DOHH2 (cell line): ENCODE measurements around the gene FXN.

ENCODE experiments used
- H3F3A ChIP-seq: fragments of 200-600 bp; sonication (generic), shearing (Covaris generic); 2 replicates; pipeline ENCODE4 v1.6.0; 2016; ENCODE audit warnings: antibody characterized with exemption, mild to moderate bottlenecking; ENCODE audit not compliant: control insufficient read depth, insufficient read depth
- H3K27ac ChIP-seq: fragments of 200-600 bp; sonication (generic); 2 replicates; pipeline ENCODE4 v1.5.1; 2014; ENCODE audit warnings: low read depth, mild to moderate bottlenecking, low read length, moderate library complexity
- H3K27me3 ChIP-seq: fragments of 200-600 bp; sonication (generic); 2 replicates; pipeline ENCODE4 v1.6.1; 2014; ENCODE audit warnings: mild to moderate bottlenecking, low read length, mixed read lengths; ENCODE audit not compliant: control insufficient read depth
- H3K36me3 ChIP-seq: fragments of 200-600 bp; sonication (generic); 2 replicates; pipeline ENCODE4 v1.6.1; 2014; ENCODE audit warnings: mild to moderate bottlenecking, low read length, moderate library complexity, mixed read lengths; ENCODE audit not compliant: control insufficient read depth
- H3K4me1 ChIP-seq: fragments of 200-600 bp; sonication (generic); 2 replicates; pipeline ENCODE4 v1.6.1; 2014; ENCODE audit warnings: mild to moderate bottlenecking, low read length, mixed read lengths; ENCODE audit not compliant: control insufficient read depth
- H3K4me2 ChIP-seq: fragments of 200-600 bp; sonication (generic); 2 replicates; pipeline ENCODE4 v1.6.0; 2014; ENCODE audit warnings: mild to moderate bottlenecking, low read length, moderate library complexity
- H3K4me3 ChIP-seq: fragments of 200-600 bp; sonication (generic); 2 replicates; pipeline ENCODE4 v1.5.1; 2014; ENCODE audit warnings: mild to moderate bottlenecking, low read length, mixed read lengths
- H3K79me2 ChIP-seq: fragments of 200-600 bp; sonication (generic); 2 replicates; pipeline ENCODE4 v1.6.1; 2014; ENCODE audit warnings: mild to moderate bottlenecking, low read length, mixed read lengths; ENCODE audit not compliant: control insufficient read depth
- H3K9me2 ChIP-seq: fragments of 200-600 bp; sonication (generic); replicated peaks from 2 replicates; pipeline ENCODE4 v1.6.1; 2014; ENCODE audit warnings: mild to moderate bottlenecking, low read length, mixed read lengths; ENCODE audit not compliant: control insufficient read depth
- H3K9me3 ChIP-seq: fragments of 200-600 bp; sonication (generic); 2 replicates; pipeline ENCODE4 v1.6.1; 2014; ENCODE audit warnings: antibody characterized with exemption, low read length, mixed read lengths; ENCODE audit not compliant: control insufficient read depth, insufficient read depth
- H4K20me1 ChIP-seq: fragments of 200-600 bp; sonication (generic); 2 replicates; pipeline ENCODE4 v1.6.0; 2014; ENCODE audit warnings: low read depth, mild to moderate bottlenecking, antibody characterized with exemption, low read length, moderate library complexity; ENCODE audit not compliant: control insufficient read depth, insufficient read depth
- CTCF ChIP-seq: fragments of 200-600 bp; sonication (generic); IDR thresholded peaks from one replicate; pipeline ENCODE4 v1.5.1; 2014; ENCODE audit warnings: antibody characterized with exemption, mild to moderate bottlenecking, low read depth, low read length; ENCODE audit not compliant: poor library complexity, severe bottlenecking
- EZH2phosphoT487 ChIP-seq: fragments of 200-600 bp; sonication (generic); IDR thresholded peaks from 2 replicates; pipeline ENCODE4 v1.6.1; 2017; ENCODE audit warnings: borderline replicate concordance, mild to moderate bottlenecking, antibody characterized with exemption, low read length, moderate library complexity, mixed read lengths

Gene FXN

GRCh38 chr9:69062195-69062594 lies 26.6 kb downstream of the FXN start:
- Histone ChIP-seq H3K4me1 (peaks cover 5% of the 10 kb centered on the region; the same call in 1 of the 2 replicates), H3F3A (no peaks in the 10 kb centered on the region), H3K4me3 (no peak overlapping the region), H3K27ac (no peak overlapping the region), H3K9me3 (no peaks in the 10 kb centered on the region), H4K20me1 (no peaks in the 10 kb centered on the region), H3K36me3 (peaks cover 26% of the 10 kb centered on the region), H3K27me3 (no peaks in the 10 kb centered on the region), H3K9me2 (no peaks in the 10 kb centered on the region), H3K4me2 (no peak overlapping the region), H3K79me2 (no peaks in the 10 kb centered on the region)
- TF ChIP-seq CTCF (no peak), EZH2phosphoT487 (no peak)

- peaks cover 5% of the 10 kb centered on the region; the same call in 1 of the 2 replicates for H3K4me1 ChIP-seq
- TF ChIP-seq CTCF (no peak), EZH2phosphoT487 (no peak)
These were observed 28.3 kb downstream of the FXN start for GRCh38 chr9:69063839-69064238.

DNA sequence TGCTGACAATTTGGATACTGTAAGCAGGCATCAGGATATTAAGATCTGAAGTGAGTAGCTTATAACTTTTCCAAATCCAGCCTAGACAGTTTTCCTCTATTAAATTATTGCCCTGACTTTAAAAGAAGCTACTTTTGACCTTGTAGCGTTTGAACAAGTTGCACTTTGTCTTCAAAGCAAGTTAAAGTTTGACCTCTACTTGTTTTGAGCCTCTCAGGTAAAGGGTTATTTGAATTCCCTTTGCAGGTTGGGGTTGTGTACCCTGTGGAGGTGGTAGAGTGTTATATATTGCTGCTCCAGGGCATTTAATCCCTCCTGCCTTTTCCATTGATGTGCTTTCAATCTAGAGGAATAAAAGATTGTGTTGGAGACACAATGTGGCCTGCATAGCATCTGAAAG lies 30.1 kb downstream of the FXN start:
- TF ChIP-seq EZH2phosphoT487 (no peak), CTCF (no peak)
- H3K4me2 ChIP-seq, result no peak overlapping the region
- no peak overlapping the region for H3K4me3 ChIP-seq
- peaks cover 23% of the 10 kb centered on the region for H3K36me3 ChIP-seq
- no peaks in the 10 kb centered on the region for H3K79me2 ChIP-seq
- H3K27ac ChIP-seq, result no peak overlapping the region
- H3K27me3 ChIP-seq, result no peaks in the 10 kb centered on the region
- H3F3A ChIP-seq, result no peaks in the 10 kb centered on the region
- H4K20me1 ChIP-seq, result no peaks in the 10 kb centered on the region
- peaks cover 5% of the 10 kb centered on the region; the same call in 1 of the 2 replicates for H3K4me1 ChIP-seq
- H3K9me3 ChIP-seq, result no peaks in the 10 kb centered on the region
- no peaks in the 10 kb centered on the region for H3K9me2 ChIP-seq

More at GRCh38 chr9:69063839-69064238, 28.3 kb downstream of the FXN start:
- no peaks in the 10 kb centered on the region for H4K20me1 ChIP-seq
- H3K79me2 ChIP-seq, result no peaks in the 10 kb centered on the region
- H3K4me2 ChIP-seq, result no peak overlapping the region
- H3K4me3 ChIP-seq, result no peak overlapping the region
- no peaks in the 10 kb centered on the region for H3F3A ChIP-seq
- no peaks in the 10 kb centered on the region for H3K27me3 ChIP-seq
- H3K27ac ChIP-seq, result no peak overlapping the region
- H3K9me3 ChIP-seq, result no peaks in the 10 kb centered on the region
- peaks cover 27% of the 10 kb centered on the region for H3K36me3 ChIP-seq
- no peaks in the 10 kb centered on the region for H3K9me2 ChIP-seq
